ENCODE data around the gene ADARB1.

ADARB1 gene

DNA sequence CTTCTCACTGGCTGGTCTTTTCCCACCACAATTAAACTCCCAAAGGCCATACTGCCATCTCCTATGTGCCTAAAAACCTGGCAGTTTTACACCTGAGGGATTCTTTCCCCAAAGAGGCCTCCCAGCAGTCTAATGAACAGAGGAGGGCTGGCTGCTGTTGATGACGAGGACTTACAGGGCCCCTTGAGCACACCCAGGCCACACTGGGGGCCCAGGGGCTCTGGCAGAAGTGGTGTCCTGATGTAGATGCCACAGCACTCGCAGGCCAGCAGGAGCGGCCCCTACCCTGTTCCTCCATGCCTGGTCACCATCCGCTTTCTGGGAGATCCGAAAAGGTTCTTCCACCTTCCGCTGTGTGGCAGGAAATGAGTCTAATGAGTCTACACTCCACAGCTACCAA, 189.2 kb downstream of the ADARB1 start:
- Histone ChIP-seq H3K27me3 (ENCODE audit: control insufficient read depth, insufficient read depth, low read length) (no peaks in the 10 kb centered on the region), H3K9me3 (ENCODE audit: control insufficient read depth, insufficient read depth, low read length) (no peaks in the 10 kb centered on the region), H3K4me1 (ENCODE audit: control insufficient read depth, insufficient read depth, low read length) (no peaks in the 10 kb centered on the region), H3K36me3 (ENCODE audit: control insufficient read depth, insufficient read depth, low read length) (peaks cover 34% of the 10 kb centered on the region), H3K4me3 (ENCODE audit: low read depth, low read length) (no peak overlapping the region), H3K9ac (ENCODE audit: low read depth, low read length) (no peak overlapping the region)

DNA sequence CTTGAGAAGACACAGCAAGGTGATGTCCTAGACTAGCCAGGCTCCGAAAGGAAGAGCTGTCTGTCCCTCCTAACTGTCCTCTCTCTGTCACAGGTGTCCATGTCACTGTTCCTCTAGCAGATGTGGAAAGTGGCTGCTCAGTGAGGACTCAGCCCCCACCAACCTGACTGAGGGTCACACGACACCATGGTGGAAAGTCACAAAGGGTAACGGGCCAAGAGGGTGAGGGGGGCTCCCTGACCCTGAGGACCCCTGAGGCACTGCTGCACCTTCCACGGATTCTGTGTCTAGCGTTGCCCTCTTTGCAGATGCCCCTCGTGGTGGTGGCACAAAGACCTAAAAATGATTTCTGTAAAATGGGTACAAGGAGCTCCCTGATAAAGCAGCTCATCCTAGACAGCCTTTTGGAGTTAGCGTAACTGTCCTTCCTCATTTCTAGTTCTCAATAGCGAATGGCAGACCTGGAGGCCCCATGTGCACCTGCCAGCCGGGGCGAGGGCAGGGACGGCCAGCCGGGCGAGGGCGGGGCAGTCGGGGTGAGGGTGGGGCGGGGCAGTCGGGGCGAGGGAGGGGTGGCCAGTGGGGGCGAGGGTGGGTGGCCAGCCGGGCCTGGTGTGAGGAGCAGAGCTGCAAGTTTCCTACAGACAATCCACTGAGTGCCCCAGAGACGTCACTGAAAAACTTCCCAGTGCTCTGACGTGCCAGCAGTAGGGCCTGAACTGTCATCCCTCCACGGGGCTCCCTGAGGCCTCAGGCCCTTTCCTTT, 189.9 kb downstream of the ADARB1 start:
- Histone ChIP-seq H3K9ac (ENCODE audit: low read depth, low read length) (no peak overlapping the region), H3K27me3 (ENCODE audit: control insufficient read depth, insufficient read depth, low read length) (no peaks in the 10 kb centered on the region), H3K4me3 (ENCODE audit: low read depth, low read length) (no peak overlapping the region), H3K36me3 (ENCODE audit: control insufficient read depth, insufficient read depth, low read length) (peaks cover 34% of the 10 kb centered on the region), H3K4me1 (ENCODE audit: control insufficient read depth, insufficient read depth, low read length) (no peaks in the 10 kb centered on the region), H3K9me3 (ENCODE audit: control insufficient read depth, insufficient read depth, low read length) (no peaks in the 10 kb centered on the region)

DNA sequence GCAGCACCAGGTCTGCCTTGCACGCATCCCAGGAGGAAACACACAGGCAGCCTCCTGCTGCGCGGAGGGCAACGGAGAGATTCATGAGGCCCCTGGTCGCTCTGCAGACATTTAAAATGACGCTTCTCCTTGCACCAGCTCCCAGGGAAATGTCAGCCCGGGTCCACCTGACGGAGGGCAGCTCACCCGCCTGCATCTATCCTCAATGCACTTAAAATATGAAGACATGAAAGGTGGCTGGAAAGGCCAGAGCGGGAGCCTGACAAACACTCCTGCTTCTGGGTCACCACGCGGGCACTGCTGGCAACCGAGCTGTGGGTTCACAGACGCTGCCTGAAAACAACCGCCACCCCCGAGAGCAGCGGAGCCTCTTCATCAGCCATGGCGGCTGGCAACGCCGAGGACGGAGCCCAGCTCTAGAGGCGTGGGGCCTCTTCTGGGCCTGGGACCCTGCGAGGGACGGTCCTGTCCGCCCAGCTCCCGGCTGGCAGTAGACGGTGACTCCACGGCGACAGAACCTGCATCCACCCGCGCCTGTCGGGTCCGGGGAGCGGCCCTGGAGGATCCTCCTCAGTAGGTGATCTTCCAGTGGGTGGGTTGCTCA, 190.6 kb downstream of the ADARB1 start:
- no peak overlapping the region for H3K4me3 ChIP-seq (ENCODE audit: low read depth, low read length)
- H3K27me3 ChIP-seq (ENCODE audit: control insufficient read depth, insufficient read depth, low read length): no peaks in the 10 kb centered on the region
- H3K9me3 ChIP-seq (ENCODE audit: control insufficient read depth, insufficient read depth, low read length): no peaks in the 10 kb centered on the region
- H3K36me3 ChIP-seq (ENCODE audit: control insufficient read depth, insufficient read depth, low read length): peaks cover 40% of the 10 kb centered on the region
- no peaks in the 10 kb centered on the region for H3K4me1 ChIP-seq (ENCODE audit: control insufficient read depth, insufficient read depth, low read length)
- H3K9ac ChIP-seq (ENCODE audit: low read depth, low read length): no peak overlapping the region

DNA sequence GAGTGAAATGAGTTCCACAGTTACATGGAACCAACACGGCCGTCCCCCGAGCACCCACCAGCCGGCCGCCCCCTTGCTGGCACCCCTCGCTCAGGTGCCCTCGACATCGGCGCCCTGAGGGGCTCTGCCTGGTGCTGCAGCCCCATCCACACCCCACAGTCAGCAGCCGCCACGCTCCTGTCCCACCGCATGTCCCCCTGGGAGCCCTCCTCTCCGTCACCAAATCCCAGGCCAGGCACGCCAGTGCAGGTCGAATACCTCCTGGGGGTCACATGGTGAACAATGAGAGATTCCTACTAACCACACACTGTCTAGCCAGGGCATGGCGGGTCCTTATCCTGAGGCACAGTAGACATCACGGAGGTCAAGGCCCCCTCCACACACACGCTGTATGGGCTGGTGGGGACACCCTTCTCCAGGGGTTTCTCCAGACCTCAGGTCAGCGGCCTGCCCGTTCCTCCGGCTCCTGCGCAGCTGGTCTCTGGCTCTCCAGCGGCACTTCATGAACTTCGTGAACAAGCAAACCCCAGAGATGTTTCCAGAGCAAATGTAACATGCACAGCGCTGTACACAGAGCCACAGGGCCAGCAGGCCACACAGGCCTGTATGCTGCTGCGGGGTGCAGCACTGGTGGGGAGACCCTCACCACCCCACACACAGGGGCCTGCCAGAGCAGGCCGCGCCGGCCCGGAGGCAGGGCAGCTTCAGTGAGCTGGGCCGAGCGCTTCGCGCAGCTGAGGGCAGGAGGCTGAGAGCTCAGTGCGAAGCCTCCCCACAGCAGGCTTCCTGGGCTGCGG, 191.5 kb downstream of the ADARB1 start:
- Histone ChIP-seq H3K9me3 (ENCODE audit: control insufficient read depth, insufficient read depth, low read length) (no peaks in the 10 kb centered on the region), H3K4me3 (ENCODE audit: low read depth, low read length) (no peak overlapping the region), H3K9ac (ENCODE audit: low read depth, low read length) (no peak overlapping the region), H3K27me3 (ENCODE audit: control insufficient read depth, insufficient read depth, low read length) (no peaks in the 10 kb centered on the region), H3K36me3 (ENCODE audit: control insufficient read depth, insufficient read depth, low read length) (peaks cover 47% of the 10 kb centered on the region), H3K4me1 (ENCODE audit: control insufficient read depth, insufficient read depth, low read length) (no peaks in the 10 kb centered on the region)

DNA sequence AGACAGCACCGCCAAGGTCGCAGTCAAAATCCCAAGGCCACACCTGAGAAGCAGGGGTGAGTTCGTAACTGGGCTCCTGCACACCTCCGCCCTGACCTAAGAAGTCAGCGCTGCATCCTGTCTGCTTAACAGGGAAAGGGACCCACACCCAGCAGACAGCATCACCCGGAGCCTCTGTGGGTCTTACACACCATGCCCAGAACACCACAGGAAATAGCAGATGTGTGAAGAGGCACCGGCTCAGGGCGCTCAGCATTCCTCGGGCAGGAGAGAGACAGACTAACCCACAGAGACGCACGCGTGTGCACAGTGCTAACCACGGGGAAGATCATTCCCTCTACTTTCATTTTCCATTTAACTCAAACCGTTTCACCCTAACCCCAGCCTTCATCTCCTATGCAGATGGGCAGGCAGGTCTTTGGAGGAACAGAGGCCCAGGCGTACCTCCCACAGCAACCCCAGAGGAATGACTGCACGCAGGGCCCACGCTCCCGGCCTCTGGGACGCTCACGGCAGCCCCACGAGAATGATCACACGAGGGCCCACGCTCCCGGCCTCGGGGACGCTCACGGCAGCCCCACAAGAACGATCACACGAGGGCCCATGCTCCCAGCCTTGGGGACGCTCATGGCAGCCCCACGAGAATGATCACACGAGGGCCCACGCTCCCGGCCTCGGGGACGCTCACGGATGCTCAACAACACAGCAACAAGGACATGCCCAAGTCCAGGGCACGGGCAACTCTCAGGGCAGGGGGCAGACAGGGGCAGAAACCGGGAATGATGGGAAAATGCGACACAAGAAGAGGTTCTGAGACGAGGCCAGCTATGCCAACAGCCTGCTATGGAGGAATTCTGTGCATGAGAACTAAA, 192.4 kb downstream of the ADARB1 start:
- Histone ChIP-seq H3K27me3 (ENCODE audit: control insufficient read depth, insufficient read depth, low read length) (no peaks in the 10 kb centered on the region), H3K9ac (ENCODE audit: low read depth, low read length) (no peak overlapping the region), H3K36me3 (ENCODE audit: control insufficient read depth, insufficient read depth, low read length) (peaks cover 47% of the 10 kb centered on the region), H3K4me1 (ENCODE audit: control insufficient read depth, insufficient read depth, low read length) (no peaks in the 10 kb centered on the region), H3K9me3 (ENCODE audit: control insufficient read depth, insufficient read depth, low read length) (no peaks in the 10 kb centered on the region), H3K4me3 (ENCODE audit: low read depth, low read length) (no peak overlapping the region)

DNA sequence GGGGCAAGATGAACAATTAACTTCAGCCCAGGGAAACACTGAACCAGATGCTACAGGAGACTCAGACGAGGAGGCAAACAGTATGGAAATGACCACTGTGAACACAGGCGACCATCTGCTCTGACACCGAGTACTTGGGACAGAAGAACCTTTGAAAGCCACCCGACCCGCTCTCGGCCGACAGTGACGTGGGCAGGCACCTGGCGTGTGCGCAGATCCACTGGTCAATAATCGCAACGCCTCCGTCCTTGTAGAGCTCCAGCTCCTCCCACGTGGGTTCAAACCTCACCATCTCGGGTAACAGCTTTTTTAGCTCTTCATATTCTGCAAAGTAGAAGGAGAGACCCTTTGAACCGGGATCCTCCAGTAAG, 193.0 kb downstream of the ADARB1 start:
- H3K36me3 ChIP-seq (ENCODE audit: control insufficient read depth, insufficient read depth, low read length): peaks cover 47% of the 10 kb centered on the region
- H3K4me1 ChIP-seq (ENCODE audit: control insufficient read depth, insufficient read depth, low read length): no peaks in the 10 kb centered on the region
- no peaks in the 10 kb centered on the region for H3K9me3 ChIP-seq (ENCODE audit: control insufficient read depth, insufficient read depth, low read length)
- H3K27me3 ChIP-seq (ENCODE audit: control insufficient read depth, insufficient read depth, low read length): no peaks in the 10 kb centered on the region
- H3K9ac ChIP-seq (ENCODE audit: low read depth, low read length): no peak overlapping the region
- H3K4me3 ChIP-seq (ENCODE audit: low read depth, low read length): no peak overlapping the region

DNA sequence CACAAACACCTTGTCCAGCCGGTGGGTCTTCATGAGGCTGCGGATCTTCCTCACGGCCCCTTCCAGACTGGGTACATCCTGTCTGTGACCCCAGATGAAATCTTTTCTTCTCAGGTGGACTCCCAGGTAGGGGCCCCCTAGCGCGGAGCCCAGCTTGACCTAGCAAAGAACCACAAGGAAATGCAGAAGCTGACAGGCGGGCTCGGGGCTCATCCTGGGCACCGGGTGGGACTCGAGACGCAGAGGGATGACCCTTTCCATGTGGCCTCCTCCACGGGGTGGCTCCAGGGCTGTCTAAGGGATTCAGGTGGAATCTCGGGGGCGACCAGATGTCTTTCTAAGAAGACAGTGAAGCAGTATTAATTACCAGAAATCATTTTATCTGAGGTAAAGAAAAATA, 195.5 kb downstream of the ADARB1 start:
- H3K27me3 ChIP-seq (ENCODE audit: control insufficient read depth, insufficient read depth, low read length): no peaks in the 10 kb centered on the region
- H3K9ac ChIP-seq (ENCODE audit: low read depth, low read length): no peak overlapping the region
- H3K4me1 ChIP-seq (ENCODE audit: control insufficient read depth, insufficient read depth, low read length): no peaks in the 10 kb centered on the region
- no peak overlapping the region for H3K4me3 ChIP-seq (ENCODE audit: low read depth, low read length)
- H3K36me3 ChIP-seq (ENCODE audit: control insufficient read depth, insufficient read depth, low read length): peaks cover 38% of the 10 kb centered on the region
- no peaks in the 10 kb centered on the region for H3K9me3 ChIP-seq (ENCODE audit: control insufficient read depth, insufficient read depth, low read length)

DNA sequence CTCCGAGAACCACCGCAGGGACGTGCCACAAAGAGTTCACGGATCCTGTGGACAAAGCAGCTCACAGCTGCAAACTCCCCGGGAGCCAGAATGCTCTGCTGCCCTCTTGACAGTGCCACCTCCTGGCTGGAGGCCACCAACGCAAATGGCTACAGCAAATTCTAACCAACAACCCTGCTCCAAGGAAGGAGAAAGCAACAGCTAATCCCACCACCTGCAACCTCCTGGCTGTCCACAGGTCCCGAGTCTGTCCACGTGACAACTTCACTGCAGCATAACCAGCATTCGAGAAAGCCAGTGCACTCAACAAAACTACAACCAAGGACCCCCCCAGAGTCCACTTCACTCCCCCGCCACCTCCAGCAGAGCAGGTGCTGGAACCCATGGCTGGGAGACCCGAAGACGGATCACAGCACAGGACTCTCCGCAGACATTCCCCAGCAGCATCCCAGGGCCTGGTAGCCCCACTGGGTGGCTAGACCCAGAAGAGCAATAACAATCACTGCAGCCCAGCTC, 196.0 kb downstream of the ADARB1 start:
- Histone ChIP-seq H3K4me1 (ENCODE audit: control insufficient read depth, insufficient read depth, low read length) (no peaks in the 10 kb centered on the region), H3K36me3 (ENCODE audit: control insufficient read depth, insufficient read depth, low read length) (peaks cover 36% of the 10 kb centered on the region), H3K4me3 (ENCODE audit: low read depth, low read length) (no peak overlapping the region), H3K27me3 (ENCODE audit: control insufficient read depth, insufficient read depth, low read length) (no peaks in the 10 kb centered on the region), H3K9ac (ENCODE audit: low read depth, low read length) (no peak overlapping the region), H3K9me3 (ENCODE audit: control insufficient read depth, insufficient read depth, low read length) (no peaks in the 10 kb centered on the region)
